ENCODE data around the gene JAKMIP1. TPM values are rescaled to one million over a fixed set of nuclear protein-coding genes. Genes with fewer than 3 reads are reported as not detected.

JAKMIP1 gene
- total RNA-seq, 1 experiment from 2014 or later, result 0.05 TPM

DNA sequence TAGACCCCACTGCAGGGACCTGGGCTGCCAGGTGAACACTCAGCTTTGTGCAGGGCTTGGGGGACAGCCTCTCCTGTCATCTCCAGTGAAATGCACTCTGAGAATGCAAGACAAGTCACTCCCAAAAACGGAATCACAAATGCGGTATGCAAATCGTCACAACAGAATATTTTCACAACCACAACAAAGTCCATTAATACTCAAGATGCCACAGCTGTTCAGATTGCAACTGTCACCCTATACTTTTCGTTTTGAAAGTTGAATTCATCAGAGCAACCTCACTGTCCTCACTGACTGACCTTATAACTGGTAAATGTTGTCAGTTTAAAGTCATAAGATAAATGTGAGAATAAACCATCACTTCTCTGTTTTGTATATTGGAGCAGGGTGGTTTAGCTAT is 16.6 kb downstream of the JAKMIP1 start:
- no peak for DNase-seq (ENCODE audit: extremely low read depth, low read depth)

- no peak for DNase-seq (ENCODE audit: extremely low read depth, low read depth)
Measured at GRCh38 chr4:6182376-6183280, 17.7 kb downstream of the JAKMIP1 start.

DNA sequence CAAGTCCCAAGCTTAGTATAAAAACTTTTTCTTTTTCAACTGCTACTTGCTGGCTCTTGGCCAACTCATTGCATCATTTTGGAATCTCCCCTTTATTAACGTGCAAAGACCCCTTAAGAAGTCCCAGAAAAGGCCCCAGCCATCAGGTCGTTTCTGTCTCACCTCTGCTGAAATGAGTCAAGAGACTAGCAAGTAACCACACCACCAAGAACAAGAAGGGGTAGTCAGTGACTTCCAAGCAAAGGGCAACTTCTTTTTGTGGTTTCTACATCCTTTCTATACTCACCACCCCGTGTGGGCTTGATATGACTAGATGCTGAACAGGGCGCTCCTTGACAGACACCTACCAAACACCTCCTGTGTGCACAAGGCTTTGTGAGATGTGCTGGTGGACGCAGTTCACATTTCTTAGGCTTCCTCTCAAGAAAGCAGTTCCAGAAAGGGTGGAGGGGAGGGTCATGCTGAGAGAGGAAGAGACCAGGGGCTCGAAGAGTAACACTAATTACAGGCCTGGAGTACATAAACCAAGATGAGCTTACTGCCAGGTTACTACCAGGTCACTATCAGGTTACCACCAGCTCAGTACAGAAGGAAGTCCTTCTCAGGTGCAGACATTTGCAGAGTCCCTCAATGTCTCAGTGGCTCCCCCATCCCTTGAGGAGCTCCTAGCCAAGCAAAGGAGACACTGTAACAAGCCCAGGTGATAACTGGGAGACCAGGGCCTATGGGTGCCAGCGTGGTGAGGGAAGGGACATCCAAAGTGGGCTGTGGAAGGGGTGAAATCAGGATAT is 19.3 kb downstream of the JAKMIP1 start:
- DNase-seq (ENCODE audit: extremely low read depth, low read depth), result no peak

- no peak for DNase-seq (ENCODE audit: extremely low read depth, low read depth)
Measured at GRCh38 chr4:6179362-6179761, 21.0 kb downstream of the JAKMIP1 start.

- DNase-seq (ENCODE audit: extremely low read depth, low read depth), result no peak
Measured at GRCh38 chr4:6178757-6179156, 21.6 kb downstream of the JAKMIP1 start.

DNA sequence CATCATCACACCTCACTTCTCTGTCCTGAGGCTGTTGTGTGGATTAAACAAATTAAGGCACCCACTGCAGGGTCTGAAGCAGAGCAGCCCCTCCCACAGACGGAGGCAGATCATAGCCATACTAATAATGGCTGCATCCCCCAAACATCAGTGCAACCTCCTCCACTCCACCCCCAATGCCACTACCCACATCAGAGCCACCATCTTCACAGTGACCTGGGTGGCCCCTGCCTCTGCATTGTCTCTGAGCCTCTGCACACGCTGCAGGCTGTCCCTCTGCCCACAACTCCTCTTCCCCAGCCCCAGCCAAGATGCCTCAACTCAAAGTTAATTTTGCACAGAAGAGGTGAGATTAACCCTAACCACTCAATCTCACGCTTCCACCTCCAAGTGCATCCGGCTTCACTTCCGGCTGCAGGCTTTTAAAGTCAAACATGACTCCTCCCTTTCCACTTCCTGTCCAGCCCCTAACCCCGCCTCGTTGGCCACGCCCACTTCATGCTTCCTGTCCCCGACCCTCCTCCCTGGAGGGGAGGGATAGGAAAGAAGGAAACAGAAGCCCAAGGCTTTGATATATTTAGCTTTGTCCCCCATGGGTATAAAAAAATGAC is 22.7 kb downstream of the JAKMIP1 start:
- DNase-seq (ENCODE audit: extremely low read depth, low read depth), result no peak

DNA sequence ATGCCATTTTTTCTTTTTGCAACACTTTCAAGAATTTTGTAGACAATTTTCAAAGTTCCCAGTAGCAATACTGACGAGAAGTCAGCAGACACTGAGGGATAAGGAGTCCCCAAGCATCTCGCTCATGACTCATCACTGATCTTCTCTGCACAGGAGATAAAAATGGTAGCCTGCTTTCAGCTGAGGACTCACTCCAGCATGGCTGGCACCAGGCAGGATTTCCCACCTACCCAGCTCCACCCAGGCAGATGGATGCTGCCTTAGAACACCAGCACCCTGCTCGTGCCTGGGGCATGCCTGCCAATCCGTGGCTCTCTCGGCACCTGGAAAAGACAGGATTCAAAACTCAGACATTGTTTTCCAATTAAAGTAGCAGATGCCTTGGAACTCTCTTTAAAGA is 24.9 kb downstream of the JAKMIP1 start:
- DNase-seq (ENCODE audit: extremely low read depth, low read depth), result no peak

GRCh38 chr4:6172927-6173200 is 27.5 kb downstream of the JAKMIP1 start:
- DNase-seq (ENCODE audit: extremely low read depth, low read depth), result no peak

GRCh38 chr4:6172093-6172926 is 28.0 kb downstream of the JAKMIP1 start:
- no peak for DNase-seq (ENCODE audit: extremely low read depth, low read depth)

DNA sequence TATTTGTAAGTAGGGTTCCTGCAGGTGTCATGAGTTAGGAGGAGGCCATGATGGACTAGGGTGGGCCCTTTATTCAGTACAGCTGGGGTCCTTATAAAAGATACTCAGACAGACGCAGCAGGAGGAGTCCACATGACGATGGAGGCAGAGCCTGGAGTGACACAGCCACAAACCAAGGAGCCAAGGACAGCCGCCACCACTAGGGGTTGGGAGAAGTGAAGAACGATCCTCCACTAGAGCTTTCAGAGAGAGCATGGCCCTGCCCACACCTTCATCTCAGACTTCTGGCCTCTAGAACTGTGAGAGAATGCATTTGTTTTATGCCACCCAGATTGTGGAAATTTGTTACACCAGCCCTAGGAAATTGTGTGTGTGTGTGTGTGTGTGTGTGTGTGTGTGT is 31.1 kb downstream of the JAKMIP1 start:
- DNase-seq (ENCODE audit: extremely low read depth, low read depth), result no peak

- no peak for DNase-seq (ENCODE audit: extremely low read depth, low read depth)
Measured at GRCh38 chr4:6165766-6166165, 34.6 kb downstream of the JAKMIP1 start.

DNA sequence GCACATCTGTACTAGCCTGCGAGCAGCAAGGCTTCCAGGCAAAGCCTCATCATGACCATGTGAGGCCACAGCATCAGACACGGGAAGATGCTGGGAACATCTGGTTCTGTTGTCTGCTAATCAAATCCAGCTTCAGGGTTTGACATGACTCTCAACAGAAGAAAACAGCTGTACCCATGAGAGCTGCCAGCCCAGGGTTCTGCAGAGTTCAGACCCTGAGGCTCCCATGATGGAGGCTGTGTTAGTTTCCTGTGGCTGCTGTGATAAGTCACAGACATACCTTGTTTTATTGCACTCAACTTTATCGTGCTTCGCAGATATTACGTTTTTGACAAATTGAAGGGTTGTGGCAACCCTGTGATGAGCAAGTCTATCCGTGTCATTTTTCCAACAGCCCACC is 37.5 kb downstream of the JAKMIP1 start:
- DNase-seq (ENCODE audit: extremely low read depth, low read depth), result no peak

DNA sequence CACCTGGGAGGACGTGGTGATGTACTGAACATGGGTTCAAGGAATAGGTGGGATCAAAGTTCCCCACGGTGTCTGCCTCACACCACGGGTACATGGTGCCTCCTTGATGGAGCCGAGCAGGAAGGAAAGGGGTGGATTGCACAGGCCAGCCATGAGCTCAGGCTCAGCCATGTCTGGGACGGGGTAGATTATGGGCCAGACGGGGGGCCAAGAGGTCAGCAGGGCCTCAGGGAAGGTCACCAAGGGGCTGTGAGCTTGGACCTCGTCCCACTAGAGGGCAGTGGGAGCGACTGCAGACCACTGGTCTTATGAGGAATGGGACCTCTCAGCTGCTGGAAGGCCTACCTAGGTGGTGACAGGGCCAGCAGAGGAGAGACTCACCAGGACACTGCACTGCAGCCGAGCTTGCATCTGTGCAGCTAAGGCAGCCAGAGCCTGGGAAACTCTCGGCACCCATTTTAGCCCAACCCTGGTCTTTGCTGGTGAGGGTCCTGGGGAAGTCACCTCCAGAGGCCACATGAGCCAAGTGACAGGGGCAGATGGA is 38.4 kb downstream of the JAKMIP1 start:
- DNase-seq (ENCODE audit: extremely low read depth, low read depth), result no peak

- no peak for DNase-seq (ENCODE audit: extremely low read depth, low read depth)
Measured at GRCh38 chr4:6160536-6160935, 39.8 kb downstream of the JAKMIP1 start.

GRCh38 chr4:6157926-6158325 is 42.4 kb downstream of the JAKMIP1 start:
- no peak for DNase-seq (ENCODE audit: extremely low read depth, low read depth)

DNA sequence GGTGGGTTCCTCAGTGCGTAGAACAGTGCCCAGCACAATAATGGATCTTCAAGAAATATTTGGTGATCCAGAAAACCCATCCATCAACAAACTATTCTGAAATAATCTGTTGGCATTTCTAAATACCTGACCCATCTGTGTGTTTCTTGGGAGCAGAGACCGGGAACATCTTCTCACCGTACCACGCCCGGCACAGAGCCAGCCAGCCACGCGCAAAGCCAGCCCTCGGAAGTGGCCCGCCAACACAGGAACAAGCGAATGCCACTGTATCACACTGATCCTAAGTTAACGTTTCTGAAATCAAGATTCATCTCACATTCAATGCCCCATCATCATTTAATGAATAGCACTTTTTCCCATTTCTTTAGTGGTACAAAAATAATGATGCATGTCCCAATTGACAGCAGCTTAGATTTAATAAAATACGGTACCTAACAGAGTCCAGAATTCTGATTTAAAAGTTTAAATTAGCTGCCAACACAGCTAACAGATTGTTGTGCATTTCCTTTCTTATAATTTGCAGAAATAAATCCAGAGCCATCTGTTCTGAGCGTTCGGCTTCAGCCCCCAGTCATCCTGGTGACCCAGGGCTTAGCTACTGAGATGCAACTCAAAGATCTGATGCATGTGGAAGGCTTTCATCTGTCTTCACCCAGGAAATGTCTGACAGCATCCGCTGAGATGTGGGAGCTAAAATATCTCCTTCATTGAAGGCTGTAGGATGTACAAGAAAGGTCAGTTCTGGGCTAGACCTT is 44.2 kb downstream of the JAKMIP1 start:
- DNase-seq (ENCODE audit: extremely low read depth, low read depth), result no peak

DNA sequence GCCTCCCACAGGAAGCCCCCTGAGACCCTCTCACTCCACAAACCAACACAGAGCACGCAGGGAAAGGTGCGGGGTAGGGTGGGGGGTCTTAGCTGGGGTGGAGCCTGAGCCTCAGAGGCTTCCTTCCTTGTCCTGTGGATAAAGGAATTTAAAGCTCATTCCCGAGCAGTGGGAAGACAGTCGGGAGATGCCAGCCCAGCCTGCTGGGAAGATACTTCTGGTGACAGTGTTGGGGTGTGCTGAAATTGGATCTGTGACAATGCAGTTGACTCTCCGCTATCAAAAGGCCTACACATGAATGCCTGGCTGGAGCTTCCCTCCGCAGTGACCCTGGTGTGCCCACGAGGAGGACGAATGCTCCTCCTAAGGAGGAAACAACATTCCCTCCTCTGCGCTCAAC is 45.5 kb downstream of the JAKMIP1 start:
- no peak for DNase-seq (ENCODE audit: extremely low read depth, low read depth)

- no peak for DNase-seq (ENCODE audit: extremely low read depth, low read depth)
Measured at GRCh38 chr4:6153874-6154273, 46.5 kb downstream of the JAKMIP1 start.

DNA sequence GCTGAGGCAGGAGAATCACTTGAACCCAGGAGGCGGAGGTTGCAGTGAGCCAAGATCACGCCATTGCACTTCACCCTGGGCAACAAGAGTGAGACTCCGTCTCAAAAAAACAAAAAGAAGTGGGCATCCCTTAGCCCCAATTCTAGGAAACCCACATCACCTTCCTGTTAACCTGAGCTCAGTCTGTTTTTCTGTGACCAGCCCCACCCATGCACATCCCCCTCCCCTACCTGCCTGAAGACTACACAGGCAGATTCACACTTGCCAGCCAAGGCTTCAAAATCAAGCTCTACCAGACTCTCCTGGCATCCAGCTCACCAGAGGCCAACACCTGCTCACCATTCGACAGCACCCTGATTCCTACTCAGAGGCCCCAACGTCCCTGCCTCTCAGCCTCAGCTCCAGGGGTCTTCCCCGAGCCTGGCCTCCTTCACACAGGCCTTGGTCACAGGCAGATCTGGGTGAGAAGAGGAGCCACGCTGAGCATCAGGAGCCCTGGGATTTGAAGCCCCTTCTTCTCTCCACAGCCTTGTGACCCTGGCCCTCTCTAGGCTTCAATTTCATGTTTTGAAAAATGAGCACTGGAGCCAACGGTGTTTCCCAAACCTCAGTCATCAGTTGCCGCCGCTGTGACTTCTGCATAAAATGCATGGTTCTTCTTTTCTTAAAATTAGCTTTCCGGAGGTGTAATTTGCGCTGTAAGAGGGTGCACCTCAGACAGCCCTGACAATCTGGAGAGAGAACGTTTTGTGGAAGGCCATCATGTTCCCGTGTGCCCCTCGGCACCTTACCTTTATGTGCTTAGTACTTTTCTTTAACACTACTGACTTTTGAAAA is 47.3 kb downstream of the JAKMIP1 start:
- no peak for DNase-seq (ENCODE audit: extremely low read depth, low read depth)
